ENCODE data around the gene KIAA1958. TPM values are rescaled to one million over a fixed set of nuclear protein-coding genes. Genes with fewer than 3 reads are reported as not detected.
A peak's percentile ranks its signal among the peaks of the same experiment; 100 is the strongest.

Gene KIAA1958
- total RNA-seq: 10 to 100 TPM in 1 of 7 donors, 1 to 10 TPM in 6; 4.9 to 11.9 (median 7.9) TPM
- under 1 TPM; 0.39 to 0.53 (median 0.51) TPM for polyA plus RNA-seq
- long read RNA-seq, donor 1, partial matches to known transcripts: 0 of 1 reads
- long read RNA-seq, donor 1, other reads (novel, unspliced or antisense): 0 of 1 reads
- long read RNA-seq, donor 2, full-length matches to known transcripts: 3 of 3 reads
- long read RNA-seq, donor 2, partial matches to known transcripts: 0 of 3 reads
- long read RNA-seq, donor 2, other reads (novel, unspliced or antisense): 0 of 3 reads

GRCh38 chr9:112486221-112487007 is at the start of gene KIAA1958:
Gene KIAA1958 (plus strand): TSS chr9:112486827. CDS start chr9:112574081, 87,254 bp downstream.
- DNase-seq: peak; percentile 97
- Histone ChIP-seq H3K36me3 (no peaks in the 10 kb centered on the region), H3K4me1 (peaks cover 0 to 24% (median 15%) of the 10 kb centered on the region in 6 donors), H3K27ac (peak within 1 kb of the TSS; percentile 67 to 90 (median 76)), H3K4me3 (peak within 1 kb of the TSS; percentile 87 to 98 (median 92)), H3K27me3 (replicated peaks in 1 of 7) (no peaks in the 10 kb centered on the region), H3K9me3 (no peaks in the 10 kb centered on the region)
- 2 to 9% (median 4%) methylated on average over 19 to 93 of the region's 93 CpGs for WGBS, 5 donors
- intact Hi-C loops (cut with DNase I; ENCODE audit: low total_unique reads): no loop called here
- TF ChIP-seq POLR2A (IDR thresholded peaks at IDR 0.05): peak in 2 of 3 donors; percentile 38 to 43
- TF ChIP-seq POLR2AphosphoS5 (IDR thresholded peaks at IDR 0.05): peak; percentile 91 to 93 (median 93)
- no peak for TF ChIP-seq CTCF (IDR thresholded peaks at IDR 0.05 in 8 of 11, conservative IDR thresholded peaks at IDR 0.05 in 3 of 11)

- H3K9me3 ChIP-seq: no peaks in the 10 kb centered on the region
- intact Hi-C loops (cut with DNase I; ENCODE audit: low total_unique reads): no loop called here
- H3K27ac ChIP-seq: no peak overlapping the region
- H3K27me3 ChIP-seq (replicated peaks in 1 of 7): no peaks in the 10 kb centered on the region
- DNase-seq: no peak
- H3K4me3 ChIP-seq: no peak overlapping the region
- WGBS, 5 donors: 95 to 100% (median 97%) methylated on average over 2 of the region's 2 CpGs
- H3K4me1 ChIP-seq: no peaks in the 10 kb centered on the region
- peaks cover 0 to 89% (median 0%) of the 10 kb centered on the region in 6 donors for H3K36me3 ChIP-seq
- TF ChIP-seq POLR2AphosphoS5 (IDR thresholded peaks at IDR 0.05) (no peak), CTCF (IDR thresholded peaks at IDR 0.05 in 8 of 11, conservative IDR thresholded peaks at IDR 0.05 in 3 of 11) (no peak), POLR2A (IDR thresholded peaks at IDR 0.05) (no peak)
Measured at GRCh38 chr9:112437406-112437805, 49.2 kb upstream of the KIAA1958 start.

DNA sequence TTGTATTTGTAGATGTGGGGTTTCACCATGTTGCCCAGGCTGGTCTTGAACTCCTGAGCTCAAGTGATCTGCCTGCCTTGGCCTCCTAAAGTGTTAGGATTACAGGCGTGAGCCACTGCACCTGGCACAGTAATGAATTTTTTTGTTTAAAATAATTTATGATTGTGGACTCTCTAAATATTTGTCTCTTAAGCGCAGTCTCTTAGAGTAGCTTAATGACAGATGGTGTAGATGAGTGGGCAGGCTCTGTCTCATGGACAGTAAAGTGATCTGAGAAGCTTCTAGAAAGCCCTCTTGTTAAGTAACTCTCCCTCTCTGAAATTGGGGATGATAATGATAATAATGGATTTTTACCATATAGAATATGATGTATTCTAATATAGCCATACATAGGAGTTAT is 47.5 kb upstream of the KIAA1958 start:
- Histone ChIP-seq H3K27ac (no peak overlapping the region), H3K4me3 (no peak overlapping the region), H3K9me3 (no peaks in the 10 kb centered on the region), H3K4me1 (no peaks in the 10 kb centered on the region), H3K36me3 (peaks cover 0 to 73% (median 0%) of the 10 kb centered on the region in 6 donors), H3K27me3 (replicated peaks in 1 of 7) (no peaks in the 10 kb centered on the region)
- no peak for DNase-seq
- 94 to 99% (median 97%) methylated on average over 2 of the region's 2 CpGs for WGBS, 5 donors
- intact Hi-C loops (cut with DNase I; ENCODE audit: low total_unique reads): no loop called here
- no peak for TF ChIP-seq POLR2AphosphoS5 (IDR thresholded peaks at IDR 0.05)
- TF ChIP-seq POLR2A (IDR thresholded peaks at IDR 0.05): no peak
- TF ChIP-seq CTCF (IDR thresholded peaks at IDR 0.05 in 8 of 11, conservative IDR thresholded peaks at IDR 0.05 in 3 of 11): no peak

- H3K27me3 ChIP-seq (replicated peaks in 1 of 7): no peaks in the 10 kb centered on the region
- no peak overlapping the region for H3K4me3 ChIP-seq
- intact Hi-C loops (cut with DNase I; ENCODE audit: low total_unique reads): no loop called here
- no peaks in the 10 kb centered on the region for H3K9me3 ChIP-seq
- no peak overlapping the region for H3K27ac ChIP-seq
- H3K4me1 ChIP-seq: peaks cover 0 to 3% (median 0%) of the 10 kb centered on the region in 6 donors
- no peak for DNase-seq
- no peak for TF ChIP-seq POLR2AphosphoS5 (IDR thresholded peaks at IDR 0.05)
- no peak for TF ChIP-seq CTCF (IDR thresholded peaks at IDR 0.05 in 8 of 11, conservative IDR thresholded peaks at IDR 0.05 in 3 of 11)
- TF ChIP-seq POLR2A (IDR thresholded peaks at IDR 0.05): no peak
- WGBS, 5 donors: 93 to 100% (median 99%) methylated on average over 2 of the region's 2 CpGs
- H3K36me3 ChIP-seq: peaks cover 0 to 67% (median 0%) of the 10 kb centered on the region in 6 donors
Measured at GRCh38 chr9:112439825-112440224, 46.8 kb upstream of the KIAA1958 start.
